GM12878 (cell line): ENCODE results near the gene ABCC4. TPM values are rescaled to one million over a fixed set of nuclear protein-coding genes. Genes with fewer than 3 reads are reported as not detected.

Source experiments
- ATAC-seq: fragments of 200-7000 bp; cut with Tn5 transposase; 3 replicates; pipeline ENCODE4 v1.9.1; 2020; ENCODE audit warnings: mild to moderate bottlenecking, moderate library complexity
- BruUV-seq: library from RNA; stranded (reverse); fragments of 400-500 nt; replicated peaks from 2 replicates; lab custom pipeline; 2021; lab: Mats Ljungman, UMichigan
- CTCF ChIA-PET: fragments of 300-600 bp; sonication (Branson Sonifier 250); formaldehyde crosslinking; extraction: SDS; loops from one replicate; lab custom pipeline; 2021; ENCODE audit warnings: inconsistent platforms; lab: Yijun Ruan, JAX
- POLR2A ChIA-PET: fragments of 350-600 bp; formaldehyde crosslinking; extraction: SDS; loops from one replicate; lab custom pipeline; 2021; ENCODE audit warnings: inconsistent platforms; lab: Charles Lee
- RAD21 ChIA-PET: fragments of 300-600 bp; sonication (Branson Sonifier 250); formaldehyde crosslinking; loops from one replicate; lab custom pipeline; 2023; ENCODE audit warnings: antibody characterized with exemption; ENCODE audit not compliant: unreplicated experiment; lab: Charles Lee
- SMC1A ChIA-PET: fragments of 300-600 bp; sonication (Branson Sonifier 250); formaldehyde crosslinking; loops from one replicate; lab custom pipeline; 2023; ENCODE audit not compliant: unreplicated experiment, uncharacterized antibody; lab: Charles Lee
- DNase-seq: peaks from one replicate; pipeline ENCODE4 v3.0.0-alpha.2; 2011; ENCODE audit warnings: low read depth, low spot score
- FAIRE-seq: peaks from 3 replicates; lab custom pipeline; 2011; peaks lifted over from hg19 to GRCh38; lab: Jason Lieb, UNC
- H2AFZ ChIP-seq: 2 replicates; pipeline ENCODE4 v1.6.0; 2011; ENCODE audit warnings: low read depth, low read length, control low read depth; ENCODE audit not compliant: control insufficient read depth
- H3K27ac ChIP-seq: 2 replicates; pipeline ENCODE4 v1.5.1; 2011; ENCODE audit warnings: control low read depth; ENCODE audit not compliant: control insufficient read depth, insufficient read depth
- H3K27me3 ChIP-seq, 2 experiments: replicated peaks in 1 of 2; 2 replicates each; pipeline versions ENCODE4 v1.6.0 to v1.6.1; 2011; ENCODE audit warnings: low read length in 1 of 2; ENCODE audit not compliant: control insufficient read depth in 2 of 2, insufficient read depth in 2 of 2
- H3K36me3 ChIP-seq, 2 experiments: 2 replicates each; pipeline ENCODE4 v1.5.1; 2011; ENCODE audit warnings: low read length in 1 of 2; ENCODE audit not compliant: control insufficient read depth in 2 of 2, insufficient read depth in 2 of 2
- H3K4me1 ChIP-seq: 2 replicates; pipeline ENCODE4 v1.6.1; 2011; ENCODE audit warnings: mild to moderate bottlenecking, low read length, moderate library complexity, mixed read lengths; ENCODE audit not compliant: control insufficient read depth, insufficient read depth
- H3K4me2 ChIP-seq: 2 replicates; pipeline ENCODE4 v1.6.0; 2011; ENCODE audit warnings: control low read depth; ENCODE audit not compliant: control insufficient read depth, insufficient read depth
- H3K4me3 ChIP-seq: fragments of 200-600 bp; sonication (generic); 2 replicates; pipeline ENCODE4 v1.5.1; 2016
- H3K79me2 ChIP-seq: 2 replicates; pipeline ENCODE4 v1.6.0; 2011; ENCODE audit warnings: low read length; ENCODE audit not compliant: control insufficient read depth, insufficient read depth
- H3K9ac ChIP-seq: 2 replicates; pipeline ENCODE4 v1.8.0; 2011; ENCODE audit warnings: low read length, control low read depth, mixed read lengths; ENCODE audit not compliant: control insufficient read depth, insufficient read depth
- H3K9me3 ChIP-seq: replicated peaks from 3 replicates; pipeline ENCODE4 v1.5.1; 2011; ENCODE audit warnings: mild to moderate bottlenecking, low read length; ENCODE audit not compliant: control insufficient read depth, insufficient read depth
- H4K20me1 ChIP-seq: 2 replicates; pipeline ENCODE4 v1.6.0; 2011; ENCODE audit not compliant: control insufficient read depth, insufficient read depth
- ETV6 ChIP-seq, 2 experiments: fragments of 450-650 bp in 1 of 2; IDR thresholded peaks in 1 of 2; conservative IDR thresholded peaks in 1 of 2; 2 replicates each; pipeline ENCODE4 v1.6.1; 2014; ENCODE audit warnings: antibody characterized with exemption in 1 of 2, borderline replicate concordance in 1 of 2, low read depth in 1 of 2, mild to moderate bottlenecking in 1 of 2, moderate library complexity in 1 of 2
- IRF5 ChIP-seq: fragments of 450-650 bp; IDR thresholded peaks from 2 replicates; pipeline ENCODE4 v1.6.1; 2017; ENCODE audit warnings: borderline replicate concordance
- JUNB ChIP-seq: IDR thresholded peaks from 2 replicates; pipeline ENCODE4 v1.6.1; 2016; ENCODE audit warnings: antibody characterized with exemption, mild to moderate bottlenecking
- MEF2A ChIP-seq: IDR thresholded peaks from 2 replicates; pipeline ENCODE4 v1.6.1; 2011; ENCODE audit warnings: low read depth, mild to moderate bottlenecking, low read length, moderate library complexity; ENCODE audit not compliant: insufficient read depth
- NFIC ChIP-seq: IDR thresholded peaks from 2 replicates; pipeline ENCODE4 v1.6.1; 2012; ENCODE audit warnings: low read depth, mild to moderate bottlenecking, inconsistent platforms, low read length, moderate library complexity
- POLR2A ChIP-seq: IDR thresholded peaks from 2 replicates; pipeline ENCODE4 v1.6.1; 2011; ENCODE audit warnings: low read depth, mild to moderate bottlenecking, low read length
- RAD21 ChIP-seq: IDR thresholded peaks from 2 replicates; pipeline ENCODE4 v1.6.1; 2011; ENCODE audit warnings: mild to moderate bottlenecking, low read depth, low read length, moderate library complexity; ENCODE audit not compliant: insufficient read depth
- SIX5 ChIP-seq: IDR thresholded peaks from 2 replicates; pipeline ENCODE4 v1.6.1; 2011; ENCODE audit warnings: mild to moderate bottlenecking, low read depth, low read length, moderate library complexity; ENCODE audit not compliant: severe bottlenecking
- STAT1 ChIP-seq: fragments of 450-650 bp; conservative IDR thresholded peaks from 2 replicates; pipeline ENCODE4 v1.6.1; 2014; ENCODE audit warnings: antibody characterized with exemption, mild to moderate bottlenecking
- USF2 ChIP-seq: IDR thresholded peaks from 2 replicates; pipeline ENCODE4 v1.6.1; 2011; ENCODE audit warnings: low read depth, low read length, improper control_type of control experiment, borderline replicate concordance
- ZNF274 ChIP-seq: IDR thresholded peaks from one replicate; pipeline ENCODE4 v1.8.0; 2011; ENCODE audit not compliant: insufficient read length, insufficient read depth
- WGBS: methylation state at CpG from one replicate; pipeline ENCODE4 v1.1.6; 2016; ENCODE audit warnings: low lambda C conversion rate; ENCODE audit not compliant: insufficient replicate concordance, insufficient coverage; ENCODE audit errors: missing lambda C conversion rate; 5-methylcytosine and 5-hydroxymethylcytosine counted together
- in situ Hi-C: fragments of 300-500 bp; cut with MboI; formaldehyde crosslinking; loops from 9 replicates; pipeline ENCODE4 v1.14.3; 2018; ENCODE audit warnings: mixed read lengths
- intact Hi-C: fragments of 100-400 bp; cut with micrococcal nuclease; formaldehyde crosslinking; loops from one replicate; pipeline ENCODE4 v1.14.2; 2022; ENCODE audit not compliant: unreplicated experiment
- polyA plus RNA-seq, 11 experiments: library from polyadenylated mRNA; depleted of rRNA in 4 of 11; unstranded in 6 of 11; stranded (reverse) in 5 of 11; fragments of >200 nt; fragmentation: Nextera tagmentation in 4 of 11; fragmentation: Illumina TruSeq in 1 of 11; extraction: Ambion mirVana in 4 of 11; extraction: Trizol in 1 of 11; gene quantifications; 1 replicate in 1 of 11; 2 replicates in 10 of 11; pipeline versions ENCODE4 v1.2.1 to v1.2.3, GENCODE V29; 2011 to 2016; ENCODE audit warnings: inconsistent platforms in 2 of 11, missing spikeins in 2 of 11, low read depth in 1 of 11
- total RNA-seq, 4 experiments: library from RNA; depleted of rRNA in 3 of 4; stranded (reverse); fragments of >200 nt in 3 of 4; fragmentation: Illumina TruSeq in 1 of 4; extraction: Trizol in 1 of 4; gene quantifications; 2 replicates each; pipeline versions ENCODE4 v1.2.1 to v1.2.3, GENCODE V29; 2013 to 2021
- TF ChIP-seq, protein P1 (sequence below): fragments of 450-650 bp; IDR thresholded peaks from 2 replicates; pipeline ENCODE4 v1.6.1; 2017; ENCODE audit warnings: mild to moderate bottlenecking, low read depth, inconsistent platforms; ENCODE audit not compliant: poor library complexity, severe bottlenecking
- TF ChIP-seq, protein P2 (sequence below): IDR thresholded peaks from 2 replicates; pipeline ENCODE4 v1.6.1; 2011; ENCODE audit warnings: mild to moderate bottlenecking, low read depth, low read length, moderate library complexity; ENCODE audit not compliant: insufficient replicate concordance
- TF ChIP-seq, protein P3 (sequence below): fragments of 450-650 bp; IDR thresholded peaks from 2 replicates; pipeline ENCODE4 v1.6.1; 2016; ENCODE audit warnings: mild to moderate bottlenecking

ABCC4 gene
- total and polyA plus RNA-seq, 10 of the 15 experiments (the other 5 are each of a cell fraction or from before 2014, with no cell fraction given): 7.2 to 44.4 (median 24.1) TPM

DNA sequence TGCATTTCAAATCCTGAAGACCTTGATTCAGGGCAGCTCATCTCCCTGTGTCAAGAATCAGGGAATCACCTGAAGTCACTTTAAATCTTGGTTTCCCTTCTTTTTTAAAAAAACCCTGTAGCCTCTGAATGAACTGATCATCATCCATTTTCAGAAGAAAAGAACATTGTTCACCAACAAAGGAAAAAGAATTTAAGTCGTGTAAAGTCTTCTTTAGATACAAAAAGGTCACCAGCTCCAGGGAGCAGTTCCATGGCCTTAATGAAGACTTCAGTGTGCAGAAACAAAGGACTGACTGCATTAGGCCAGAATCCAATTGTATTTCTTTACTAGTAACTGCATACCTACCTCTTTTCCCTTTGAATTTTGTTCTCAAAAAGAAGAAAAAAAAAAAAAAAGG is 245.0 kb downstream of the ABCC4 start (continued):
- TF ChIP-seq, protein P1, sequence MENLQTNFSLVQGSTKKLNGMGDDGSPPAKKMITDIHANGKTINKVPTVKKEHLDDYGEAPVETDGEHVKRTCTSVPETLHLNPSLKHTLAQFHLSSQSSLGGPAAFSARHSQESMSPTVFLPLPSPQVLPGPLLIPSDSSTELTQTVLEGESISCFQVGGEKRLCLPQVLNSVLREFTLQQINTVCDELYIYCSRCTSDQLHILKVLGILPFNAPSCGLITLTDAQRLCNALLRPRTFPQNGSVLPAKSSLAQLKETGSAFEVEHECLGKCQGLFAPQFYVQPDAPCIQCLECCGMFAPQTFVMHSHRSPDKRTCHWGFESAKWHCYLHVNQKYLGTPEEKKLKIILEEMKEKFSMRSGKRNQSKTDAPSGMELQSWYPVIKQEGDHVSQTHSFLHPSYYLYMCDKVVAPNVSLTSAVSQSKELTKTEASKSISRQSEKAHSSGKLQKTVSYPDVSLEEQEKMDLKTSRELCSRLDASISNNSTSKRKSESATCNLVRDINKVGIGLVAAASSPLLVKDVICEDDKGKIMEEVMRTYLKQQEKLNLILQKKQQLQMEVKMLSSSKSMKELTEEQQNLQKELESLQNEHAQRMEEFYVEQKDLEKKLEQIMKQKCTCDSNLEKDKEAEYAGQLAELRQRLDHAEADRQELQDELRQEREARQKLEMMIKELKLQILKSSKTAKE: no peak
- TF ChIP-seq POLR2A (no peak), STAT1 (no peak), USF2 (no peak), ETV6 (conservative IDR thresholded peaks at IDR 0.05 in 1 of 2, IDR thresholded peaks at IDR 0.05 in 1 of 2; ENCODE audit: borderline replicate concordance in 1 of 2, low read depth in 1 of 2) (no peak), SIX5 (no peak)

DNA sequence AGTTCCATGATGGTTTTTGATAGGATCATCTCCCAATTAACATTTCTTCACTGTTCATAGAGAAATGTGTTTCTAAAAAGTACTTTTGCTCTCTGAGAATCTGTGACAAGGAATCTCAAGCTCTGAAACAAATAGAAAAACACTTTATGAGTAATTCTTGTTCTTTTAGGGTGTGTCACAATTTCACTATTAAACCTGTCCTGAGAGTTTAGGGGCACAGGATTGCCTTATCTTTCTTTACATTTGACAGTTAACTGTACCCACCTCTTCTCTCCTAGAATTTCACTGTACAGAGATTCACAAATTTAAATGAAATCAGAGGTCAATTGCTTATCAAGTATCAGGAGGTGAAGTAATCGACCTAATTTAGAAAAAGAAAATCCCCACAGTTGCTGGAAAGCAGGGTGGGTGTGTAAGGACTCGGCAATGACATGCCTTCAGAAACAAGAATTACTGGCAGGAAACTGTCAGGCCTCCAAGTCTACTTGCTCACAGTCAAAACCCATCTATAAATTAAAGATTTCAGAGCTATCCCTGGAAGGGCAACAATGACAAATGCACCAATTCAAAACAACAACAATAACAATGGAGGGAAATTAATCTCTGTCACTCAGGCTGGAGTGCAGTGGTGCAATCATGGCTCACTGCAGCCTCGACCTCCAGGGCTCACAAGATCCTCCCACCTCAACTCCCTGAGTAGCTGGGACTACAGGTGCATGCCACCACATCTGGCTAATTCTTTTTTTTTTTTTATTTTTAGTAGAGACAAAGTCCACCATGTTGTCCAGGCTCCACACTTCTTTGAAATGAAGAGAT is 250.2 kb downstream of the ABCC4 start:
- ChIA-PET POLR2A (no interaction called here), CTCF (interaction anchor here (0.6 kb wide), 1 partner anchor 17 kb away, joined by 3 read pairs; no protein-coding TSS in a partner anchor), RAD21 (no interaction called here), SMC1A (interaction anchor here (1.3 kb wide), 1 partner anchor 92 kb away, joined by 3 read pairs; no protein-coding TSS in a partner anchor)
- Histone ChIP-seq H3K79me2 (no peaks in the 10 kb centered on the region), H3K4me2 (peak overlapping the region; percentile 22; the same call in 1 of the 2 replicates), H3K4me1 (peaks cover 11% of the 10 kb centered on the region), H3K27me3 (no peaks in the 10 kb centered on the region), H3K4me3 (no peak overlapping the region), H3K27ac (peak overlapping the region; percentile 39), H2AFZ (no peak overlapping the region), H4K20me1 (no peaks in the 10 kb centered on the region), H3K9me3 (no peaks in the 10 kb centered on the region), H3K9ac (no peak overlapping the region; the same call in 1 of the 2 replicates), H3K36me3 (peaks cover 0 to 2% of the 10 kb centered on the region in 2 experiments; a peak in 1 of 4 replicates)
- FAIRE-seq (no peak), ATAC-seq (peak; percentile 71), DNase-seq (no peak)
- WGBS: 6% methylated on average over 3 of the region's 3 CpGs
- in situ Hi-C loops: no loop called here
- intact Hi-C loops: no loop called here
- no TSS peak for BruUV-seq
- peak; percentile 33; the same call in 1 of the 2 replicates for TF ChIP-seq NFIC
- TF ChIP-seq, protein P2, sequence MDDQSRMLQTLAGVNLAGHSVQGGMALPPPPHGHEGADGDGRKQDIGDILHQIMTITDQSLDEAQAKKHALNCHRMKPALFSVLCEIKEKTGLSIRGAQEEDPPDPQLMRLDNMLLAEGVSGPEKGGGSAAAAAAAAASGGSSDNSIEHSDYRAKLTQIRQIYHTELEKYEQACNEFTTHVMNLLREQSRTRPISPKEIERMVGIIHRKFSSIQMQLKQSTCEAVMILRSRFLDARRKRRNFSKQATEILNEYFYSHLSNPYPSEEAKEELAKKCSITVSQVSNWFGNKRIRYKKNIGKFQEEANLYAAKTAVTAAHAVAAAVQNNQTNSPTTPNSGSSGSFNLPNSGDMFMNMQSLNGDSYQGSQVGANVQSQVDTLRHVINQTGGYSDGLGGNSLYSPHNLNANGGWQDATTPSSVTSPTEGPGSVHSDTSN: peak; percentile 27
- TF ChIP-seq IRF5: no peak
- peak; percentile 36; the same call in 1 of the 2 replicates for TF ChIP-seq MEF2A
- no peak for TF ChIP-seq ZNF274
- no peak for TF ChIP-seq RAD21
- TF ChIP-seq, protein P3, sequence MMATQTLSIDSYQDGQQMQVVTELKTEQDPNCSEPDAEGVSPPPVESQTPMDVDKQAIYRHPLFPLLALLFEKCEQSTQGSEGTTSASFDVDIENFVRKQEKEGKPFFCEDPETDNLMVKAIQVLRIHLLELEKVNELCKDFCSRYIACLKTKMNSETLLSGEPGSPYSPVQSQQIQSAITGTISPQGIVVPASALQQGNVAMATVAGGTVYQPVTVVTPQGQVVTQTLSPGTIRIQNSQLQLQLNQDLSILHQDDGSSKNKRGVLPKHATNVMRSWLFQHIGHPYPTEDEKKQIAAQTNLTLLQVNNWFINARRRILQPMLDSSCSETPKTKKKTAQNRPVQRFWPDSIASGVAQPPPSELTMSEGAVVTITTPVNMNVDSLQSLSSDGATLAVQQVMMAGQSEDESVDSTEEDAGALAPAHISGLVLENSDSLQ: peak; percentile 71
- TF ChIP-seq JUNB: peak; percentile 52
